Transverse colon (tissue), 3 donors: ENCODE results near the gene CSTF3.

Experiments used
- CTCF ChIP-seq, 5 experiments: fragments of 200-600 bp in 3 of 5; fragments of 450-650 bp in 2 of 5; sonication (generic) in 3 of 5; IDR thresholded peaks; 1 replicate in 2 of 5; 2 replicates in 3 of 5; pipeline ENCODE4 v1.5.1; 2016 to 2017; ENCODE audit warnings: antibody characterized with exemption in 5 of 5, inconsistent platforms in 3 of 5, mild to moderate bottlenecking in 2 of 5, moderate library complexity in 1 of 5
- POLR2A ChIP-seq: fragments of 450-650 bp; IDR thresholded peaks from one replicate; pipeline ENCODE4 v1.6.1; 2016; ENCODE audit warnings: antibody characterized with exemption, mild to moderate bottlenecking, moderate library complexity

GRCh38 chr11:33151399-33151798 is 9.9 kb downstream of the CSTF3 start:
- TF ChIP-seq CTCF (IDR thresholded peaks at IDR 0.05) (no peak), POLR2A (no peak)
